Fibroblast of the conjunctiva (primary cell): ENCODE results near the gene SND1.
A peak's percentile ranks its signal among the peaks of the same experiment; 100 is the strongest.

ENCODE experiments used
- DNase-seq: peaks from one replicate; pipeline ENCODE4 v3.0.0-alpha.2; 2010; ENCODE audit warnings: low read depth

Gene SND1

GRCh38 chr7:127683776-127684681 lies 32.0 kb downstream of the SND1 start:
- DNase-seq = peak; percentile 24

- peak; percentile 18 for DNase-seq
Measured at GRCh38 chr7:127689194-127689772, 37.3 kb downstream of the SND1 start.

GRCh38 chr7:127690337-127690736 lies 38.3 kb downstream of the SND1 start:
- DNase-seq = no peak

- no peak for DNase-seq
Measured at GRCh38 chr7:127690806-127691205, 38.8 kb downstream of the SND1 start.

- DNase-seq = no peak
Measured at GRCh38 chr7:127692200-127692599, 40.2 kb downstream of the SND1 start.

GRCh38 chr7:127699853-127700252 lies 47.9 kb downstream of the SND1 start:
- no peak for DNase-seq

GRCh38 chr7:127702052-127702652 lies 50.2 kb downstream of the SND1 start:
- no peak for DNase-seq

- DNase-seq = no peak
Measured at GRCh38 chr7:127702938-127703337, 50.9 kb downstream of the SND1 start.

GRCh38 chr7:127704211-127704610 lies 52.2 kb downstream of the SND1 start:
- DNase-seq = no peak

GRCh38 chr7:127705461-127705959 lies 53.5 kb downstream of the SND1 start:
- no peak for DNase-seq

GRCh38 chr7:127706766-127707165 lies 54.8 kb downstream of the SND1 start:
- no peak for DNase-seq

GRCh38 chr7:127708201-127708600 lies 56.2 kb downstream of the SND1 start:
- no peak for DNase-seq

- DNase-seq = peak; percentile 86
Measured at GRCh38 chr7:127708788-127709187, 56.8 kb downstream of the SND1 start.

GRCh38 chr7:127710635-127711034 lies 58.6 kb downstream of the SND1 start:
- no peak for DNase-seq

GRCh38 chr7:127711872-127712271 lies 59.9 kb downstream of the SND1 start:
- no peak for DNase-seq

GRCh38 chr7:127713006-127713405 lies 61.0 kb downstream of the SND1 start:
- DNase-seq = no peak

- no peak for DNase-seq
Measured at GRCh38 chr7:127713758-127714157, 61.8 kb downstream of the SND1 start.

GRCh38 chr7:127715272-127715671 lies 63.3 kb downstream of the SND1 start:
- DNase-seq = no peak

- DNase-seq = peak; percentile 27
Measured at GRCh38 chr7:127715901-127716300, 63.9 kb downstream of the SND1 start.

- DNase-seq = no peak
Measured at GRCh38 chr7:127717502-127718339, 65.7 kb downstream of the SND1 start.

- DNase-seq = no peak
Measured at GRCh38 chr7:127718340-127718679, 66.3 kb downstream of the SND1 start.

GRCh38 chr7:127726476-127726875 lies 74.5 kb downstream of the SND1 start:
- DNase-seq = no peak
